ENCODE results near the gene LCLAT1.

GRCh38 chr2:30565851-30566358 is 118.9 kb downstream of the LCLAT1 start:
- TF ChIP-seq ESRRA (IDR thresholded peaks at IDR 0.05; ENCODE audit: borderline replicate concordance, low read length): no peak
- TF ChIP-seq REST (IDR thresholded peaks at IDR 0.05): no peak
- no peak for TF ChIP-seq POLR2AphosphoS2 (conservative IDR thresholded peaks at IDR 0.05; ENCODE audit: low read length)
- no peak for TF ChIP-seq CEBPB (IDR thresholded peaks at IDR 0.05)
- no peak for TF ChIP-seq NR3C1 (IDR thresholded peaks at IDR 0.05)
- no peak for TF ChIP-seq CTCF (IDR thresholded peaks at IDR 0.05)
- TF ChIP-seq ZFP36 (IDR thresholded peaks at IDR 0.05; ENCODE audit: borderline replicate concordance, partially characterized antibody): no peak
- no peak for TF ChIP-seq POLR2A (IDR thresholded peaks at IDR 0.05; ENCODE audit: low read length)
